ENCODE measurements around the gene C2orf76.
"Not testable (repeated sequence)": the region's sequence is repeated elsewhere in the genome, so short reads cannot be mapped to it uniquely, and the experiment has no call there.

C2orf76 gene

GRCh38 chr2:119293254-119293653, 73.4 kb downstream of the C2orf76 start:
- no peak for DNase-seq

GRCh38 chr2:119292226-119292625, 74.4 kb downstream of the C2orf76 start:
- DNase-seq = no peak

- DNase-seq = no peak
Measured at GRCh38 chr2:119291588-119292167, 75.0 kb downstream of the C2orf76 start.

GRCh38 chr2:119290859-119291587, 75.6 kb downstream of the C2orf76 start:
- DNase-seq = peak; percentile 75

- no peak for DNase-seq
Measured at GRCh38 chr2:119289642-119290041, 77.0 kb downstream of the C2orf76 start.

GRCh38 chr2:119289093-119289492, 77.5 kb downstream of the C2orf76 start:
- no peak for DNase-seq

- DNase-seq = no peak
Measured at GRCh38 chr2:119288576-119288975, 78.1 kb downstream of the C2orf76 start.

GRCh38 chr2:119286661-119287060, 80.0 kb downstream of the C2orf76 start:
- no peak for DNase-seq

- no peak for DNase-seq
Measured at GRCh38 chr2:119283873-119284331, 82.7 kb downstream of the C2orf76 start.

- no peak for DNase-seq
Measured at GRCh38 chr2:119282996-119283511, 83.6 kb downstream of the C2orf76 start.

- DNase-seq = no peak
Measured at GRCh38 chr2:119282146-119282995, 84.3 kb downstream of the C2orf76 start.

- DNase-seq = no peak
Measured at GRCh38 chr2:119280680-119281079, 86.0 kb downstream of the C2orf76 start.

- DNase-seq = no peak
Measured at GRCh38 chr2:119279666-119280065, 87.0 kb downstream of the C2orf76 start.

GRCh38 chr2:119278946-119279345, 87.7 kb downstream of the C2orf76 start:
- no peak for DNase-seq

- DNase-seq = not testable (repeated sequence)
Measured at GRCh38 chr2:119278385-119278784, 88.2 kb downstream of the C2orf76 start.

GRCh38 chr2:119276864-119277263, 89.8 kb downstream of the C2orf76 start:
- no peak for DNase-seq

GRCh38 chr2:119267604-119268003, 99.0 kb downstream of the C2orf76 start:
- no peak for DNase-seq

GRCh38 chr2:119266091-119266589, 100.5 kb downstream of the C2orf76 start:
- no peak for DNase-seq

- no peak for DNase-seq
Measured at GRCh38 chr2:119265693-119266066, 101.0 kb downstream of the C2orf76 start.

- peak; percentile 50 for DNase-seq
Measured at GRCh38 chr2:119264781-119265692, 101.6 kb downstream of the C2orf76 start.

GRCh38 chr2:119263656-119264055, 103.0 kb downstream of the C2orf76 start:
- no peak for DNase-seq

- no peak for DNase-seq
Measured at GRCh38 chr2:119263025-119263424, 103.6 kb downstream of the C2orf76 start.

Data from activated CD4-positive, alpha-beta T cell treated with anti-CD3 and anti-CD28 coated beads for 48 hours (primary cell).